ENCODE data around the gene SLC2A9.

GRCh38 chr4:10024303-10024702 lies 3.0 kb upstream of the SLC2A9 start:
- TF ChIP-seq CTCF (IDR thresholded peaks at IDR 0.05; ENCODE audit: poor library complexity) = no peak
- TF ChIP-seq EZH2 (IDR thresholded peaks at IDR 0.05; ENCODE audit: borderline replicate concordance) = no peak

Measured in hepatocyte (in vitro differentiated cells).